Measurements from ENCODE around the gene LFNG.

The LFNG gene

DNA sequence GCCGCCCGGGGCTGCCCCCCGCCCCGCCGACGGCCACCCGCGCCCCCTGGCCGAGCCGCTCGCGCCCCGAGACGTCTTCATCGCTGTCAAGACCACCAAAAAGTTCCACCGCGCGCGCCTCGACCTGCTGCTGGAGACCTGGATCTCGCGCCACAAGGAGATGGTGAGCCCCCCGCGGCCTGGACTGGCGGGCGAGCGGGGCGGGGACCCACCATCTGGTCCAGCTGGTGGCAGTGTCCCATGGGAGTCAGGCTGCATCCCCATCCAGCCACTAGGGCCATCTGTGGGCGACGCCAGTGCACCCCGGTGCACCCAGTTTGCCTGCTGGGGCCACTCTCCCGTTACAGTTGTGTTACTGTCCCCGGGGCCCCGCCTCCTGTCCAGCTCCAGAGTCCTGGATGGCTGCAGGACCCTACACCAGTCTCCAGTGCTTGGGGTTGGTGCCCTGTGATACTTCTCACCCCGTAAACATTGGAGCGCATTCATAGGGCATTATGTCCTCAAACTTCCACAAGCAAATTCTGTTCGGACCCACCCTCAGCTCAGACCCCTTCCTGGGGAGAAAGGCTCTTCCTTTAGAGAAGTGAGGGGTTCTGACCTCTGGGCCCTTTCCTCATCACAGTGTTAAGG, 672 bp downstream of the LFNG start:
- no peak for DNase-seq

DNA sequence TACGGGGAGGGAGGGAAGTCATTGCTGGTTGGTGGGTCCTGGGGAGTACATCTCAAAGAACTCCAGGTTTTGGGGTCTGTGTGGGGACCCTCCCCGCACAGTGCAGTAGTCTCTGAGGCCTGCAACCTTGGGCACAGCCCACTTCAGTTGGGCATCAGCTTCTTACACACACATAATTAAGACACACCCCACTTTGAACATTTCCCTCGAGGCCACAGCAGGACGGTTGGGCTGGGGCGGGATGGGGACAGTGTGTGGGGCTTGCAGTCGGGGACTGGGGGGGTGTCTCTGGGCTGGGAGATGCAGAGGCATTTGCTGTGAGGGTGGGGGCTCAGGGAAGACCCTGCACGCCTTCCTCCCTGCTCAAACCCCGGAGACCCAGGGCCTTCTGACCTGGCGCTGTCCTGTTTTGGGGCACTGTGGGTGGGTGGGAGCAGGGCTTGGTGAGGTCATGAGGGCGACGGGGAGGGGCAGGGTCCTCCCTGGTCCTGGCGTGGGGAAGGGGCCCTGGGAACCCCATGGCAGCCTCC, 1.3 kb downstream of the LFNG start:
- no peak for DNase-seq

DNA sequence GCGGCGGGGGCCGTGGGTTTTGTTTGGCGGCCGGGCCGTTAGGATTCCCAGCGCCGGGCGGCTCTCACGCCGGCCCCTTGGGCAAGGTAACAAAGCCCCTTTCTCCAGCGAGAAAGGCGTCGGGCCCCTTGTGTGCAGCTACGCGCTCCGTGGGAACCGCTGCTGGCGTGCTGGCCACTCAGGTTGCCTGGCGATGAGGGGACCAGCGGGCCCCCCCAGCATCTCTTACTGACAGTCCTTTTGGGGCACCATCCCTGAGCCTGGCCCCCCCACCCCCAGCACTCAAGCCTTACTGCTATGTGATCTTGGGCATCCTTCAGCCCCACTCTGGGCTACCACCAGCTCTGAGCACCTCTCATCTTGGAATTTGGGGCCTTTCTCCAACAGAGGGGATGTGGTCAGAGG, 1.8 kb downstream of the LFNG start:
- DNase-seq, result no peak

DNA sequence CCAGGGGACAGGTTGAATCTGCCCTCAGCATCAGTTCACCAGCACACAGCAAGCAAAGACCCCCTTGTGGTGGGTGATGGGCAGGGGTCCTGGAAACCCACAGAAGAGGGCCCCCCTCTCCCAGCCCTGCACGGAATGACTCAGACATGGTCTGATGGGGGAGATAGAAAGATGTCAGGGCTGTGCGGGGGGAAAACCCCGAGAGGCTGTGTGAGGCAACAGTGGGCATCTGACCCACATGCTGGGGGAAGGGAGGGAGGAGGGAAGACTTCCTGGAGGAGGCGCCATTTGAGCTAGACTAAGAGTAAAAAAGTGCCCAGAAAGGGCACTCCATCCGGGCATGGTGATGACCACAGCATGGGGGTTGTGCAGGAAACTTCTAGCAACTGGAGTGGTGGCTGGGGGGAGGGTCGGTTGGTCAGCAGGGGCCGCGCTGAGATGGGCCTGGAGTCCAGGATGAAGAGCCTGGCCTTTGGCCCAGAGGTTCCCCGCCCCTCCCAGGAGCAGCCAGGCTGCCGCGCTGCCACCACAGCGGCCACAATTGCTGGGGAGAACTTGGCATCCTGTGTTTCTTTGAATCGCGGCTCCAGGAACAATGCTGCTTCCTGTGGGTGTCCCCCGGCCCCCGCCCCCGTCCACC, 2.5 kb downstream of the LFNG start:
- no peak for DNase-seq

GRCh38 chr7:2522780-2523433, 3.3 kb downstream of the LFNG start:
- no peak for DNase-seq

GRCh38 chr7:2523461-2523936, 3.9 kb downstream of the LFNG start:
- peak; percentile 66 for DNase-seq

- DNase-seq, result peak; percentile 96
Observed at GRCh38 chr7:2523941-2524807, 4.6 kb downstream of the LFNG start.

DNA sequence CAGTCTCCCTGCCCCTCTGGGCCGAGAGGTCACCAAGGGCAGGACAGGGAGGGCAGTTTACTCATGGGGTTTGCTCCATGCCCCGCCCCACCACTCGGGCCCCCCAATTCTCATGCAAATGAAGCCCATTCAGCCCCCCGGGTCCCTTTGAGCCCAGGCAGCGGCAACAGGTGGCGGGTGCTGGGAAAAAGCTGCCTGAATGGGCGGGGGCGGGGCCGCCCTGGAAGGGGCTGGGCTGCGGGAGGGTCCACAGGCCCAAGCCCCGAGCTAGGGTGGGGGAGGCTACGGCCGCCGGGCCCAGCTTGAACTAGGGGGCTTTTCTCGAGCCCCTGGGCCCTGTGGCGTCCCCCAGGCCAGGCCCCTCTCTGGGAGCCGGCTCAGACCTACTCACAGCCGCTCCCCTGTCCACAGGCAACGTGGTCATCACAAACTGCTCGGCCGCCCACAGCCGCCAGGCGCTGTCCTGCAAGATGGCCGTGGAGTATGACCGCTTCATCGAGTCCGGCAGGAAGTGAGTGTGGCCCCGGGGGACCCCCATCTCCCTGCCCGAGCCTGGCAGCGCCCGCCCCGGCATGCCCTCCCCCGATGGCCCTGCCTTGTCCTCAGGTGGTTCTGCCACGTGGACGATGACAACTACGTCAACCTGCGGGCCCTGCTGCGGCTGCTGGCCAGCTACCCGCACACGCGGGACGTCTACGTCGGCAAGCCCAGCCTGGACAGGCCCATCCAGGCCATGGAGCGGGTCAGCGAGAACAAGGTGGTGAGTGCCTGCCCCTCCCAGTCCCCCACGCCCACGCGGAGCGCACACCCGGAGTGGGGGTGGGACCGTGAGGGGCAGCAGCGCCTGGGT, 5.5 kb downstream of the LFNG start:
- no peak for DNase-seq

DNA sequence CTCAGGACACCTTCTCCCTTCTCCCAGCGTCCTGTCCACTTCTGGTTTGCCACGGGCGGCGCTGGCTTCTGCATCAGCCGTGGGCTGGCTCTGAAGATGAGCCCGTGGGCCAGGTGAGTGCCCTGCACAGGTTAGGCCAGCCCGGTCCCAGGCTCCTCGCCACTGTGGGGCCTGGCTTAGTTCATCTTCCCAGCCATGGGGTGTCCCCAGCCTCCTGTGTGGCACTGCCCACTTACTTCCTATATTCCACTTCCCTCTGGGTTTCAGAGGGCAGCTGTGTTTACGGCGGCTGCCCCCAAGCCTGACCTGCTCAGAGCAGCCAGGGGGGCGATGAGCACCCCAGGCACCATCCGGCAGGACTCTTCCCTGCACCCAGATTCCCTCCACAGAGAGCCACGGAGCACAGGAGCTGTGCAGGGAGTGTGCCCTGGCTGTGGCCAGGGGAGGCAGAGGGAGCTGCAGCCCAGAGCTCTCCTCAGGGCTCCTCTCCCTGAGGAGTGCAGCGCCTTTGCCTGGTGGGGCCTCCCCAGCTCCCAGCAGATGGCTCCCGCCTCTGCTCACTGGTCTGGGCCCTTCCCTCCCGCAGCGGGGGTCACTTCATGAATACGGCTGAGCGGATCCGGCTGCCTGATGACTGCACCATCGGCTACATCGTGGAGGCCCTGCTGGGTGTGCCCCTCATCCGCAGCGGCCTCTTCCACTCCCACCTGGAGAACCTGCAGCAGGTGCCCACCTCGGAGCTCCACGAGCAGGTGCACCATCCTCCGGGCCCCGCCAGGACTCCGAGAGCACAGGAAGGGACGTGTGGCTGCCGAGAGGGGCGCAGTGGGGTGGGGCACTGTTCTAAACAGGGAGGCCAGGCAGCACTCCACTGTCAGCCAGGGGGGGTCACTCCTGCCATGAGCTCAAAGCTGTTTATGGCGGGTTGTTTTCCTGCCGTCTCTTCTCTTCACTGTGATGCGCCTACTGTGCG, 6.4 kb downstream of the LFNG start:
- peak; percentile 34 for DNase-seq

- no peak for DNase-seq
Observed at GRCh38 chr7:2526659-2527504, 7.3 kb downstream of the LFNG start.

- DNase-seq, result no peak
Observed at GRCh38 chr7:2527505-2528467, 8.2 kb downstream of the LFNG start.

DNA sequence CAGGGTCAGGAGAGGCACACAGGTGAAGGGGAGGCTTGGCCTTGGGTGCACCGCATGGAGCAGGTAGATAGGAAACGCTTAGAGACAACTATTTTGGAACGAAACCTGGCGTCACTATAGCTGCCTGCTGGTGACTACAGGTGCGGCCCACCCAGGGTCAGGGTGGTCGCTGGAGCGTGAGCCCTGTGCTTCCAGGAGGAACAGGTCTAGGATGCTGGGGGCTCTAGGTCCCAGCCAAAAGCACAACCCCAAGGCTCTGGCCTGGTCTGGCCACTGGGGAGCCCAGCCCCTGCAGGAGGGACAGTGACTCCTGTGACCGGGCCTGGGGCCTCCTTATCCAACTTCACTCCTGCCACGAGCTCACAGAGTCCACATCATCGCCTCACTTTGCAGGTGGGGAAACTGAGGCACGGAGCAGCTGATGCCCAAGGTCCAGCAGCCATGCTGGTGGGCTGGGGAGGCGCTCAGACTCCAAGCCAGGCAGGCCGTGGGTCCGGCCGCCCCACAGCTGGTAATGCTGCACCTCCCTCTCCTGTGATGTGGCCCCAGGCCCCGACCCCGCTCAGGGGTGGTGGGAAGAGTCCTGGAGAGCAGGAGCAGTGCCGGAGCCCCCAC, 9.0 kb downstream of the LFNG start:
- DNase-seq, result no peak

GRCh38 chr7:2529161-2530070, 9.8 kb downstream of the LFNG start:
- DNase-seq, result no peak

GRCh38 chr7:2530071-2530987, 10.8 kb downstream of the LFNG start:
- DNase-seq, result no peak

GRCh38 chr7:2530994-2531795, 11.6 kb downstream of the LFNG start:
- DNase-seq, result peak; percentile 12

All from DMS79 (cell line).